Right renal pelvis (tissue), 4 donors: ENCODE measurements around the gene MEOX1. TPM values are rescaled to one million over a fixed set of nuclear protein-coding genes. Genes with fewer than 3 reads are reported as not detected.

Experiments
- DNase-seq, 4 donors: peaks; one replicate each; pipeline ENCODE4 v3.0.0-alpha.2; 2013; ENCODE audit warnings: low read depth in 4 of 4, low spot score in 3 of 4, missing footprints in 1 of 4
- polyA plus RNA-seq, 4 donors: library from polyadenylated mRNA; unstranded; fragments of 120-200 nt; gene quantifications; one replicate each; pipeline ENCODE4 v1.2.1, GENCODE V29; 2013; ENCODE audit not compliant: insufficient read length in 4 of 4

MEOX1 gene
- polyA plus RNA-seq, 4 donors: 7.1 to 15.1 (median 13.2) TPM

GRCh38 chr17:43683928-43684653 lies 22.4 kb upstream of the MEOX1 start:
- DNase-seq: no peak

- DNase-seq: no peak
Observed at GRCh38 chr17:43680461-43680860, 18.7 kb upstream of the MEOX1 start.

GRCh38 chr17:43679911-43680310 lies 18.2 kb upstream of the MEOX1 start:
- no peak for DNase-seq

- DNase-seq: no peak
Observed at GRCh38 chr17:43679401-43679800, 17.7 kb upstream of the MEOX1 start.

GRCh38 chr17:43676471-43676870 lies 14.7 kb upstream of the MEOX1 start:
- no peak for DNase-seq

- no peak for DNase-seq
Observed at GRCh38 chr17:43674394-43674793, 12.7 kb upstream of the MEOX1 start.

- DNase-seq: peak in 1 of 4 donors; percentile 73
Observed at GRCh38 chr17:43673516-43674323, 12.0 kb upstream of the MEOX1 start.

- no peak for DNase-seq
Observed at GRCh38 chr17:43671755-43672519, 10.2 kb upstream of the MEOX1 start.

GRCh38 chr17:43671031-43671692 lies 9.4 kb upstream of the MEOX1 start:
- DNase-seq: no peak

GRCh38 chr17:43670645-43671030 lies 8.9 kb upstream of the MEOX1 start:
- no peak for DNase-seq

GRCh38 chr17:43669971-43670644 lies 8.4 kb upstream of the MEOX1 start:
- peak in 2 of 4 donors; percentile 72 to 76 for DNase-seq

- no peak for DNase-seq
Observed at GRCh38 chr17:43667947-43668348, 6.2 kb upstream of the MEOX1 start.

GRCh38 chr17:43667506-43667905 lies 5.8 kb upstream of the MEOX1 start:
- no peak for DNase-seq

- no peak for DNase-seq
Observed at GRCh38 chr17:43665937-43666236, 4.2 kb upstream of the MEOX1 start.

- DNase-seq: no peak
Observed at GRCh38 chr17:43665084-43665936, 3.6 kb upstream of the MEOX1 start.

GRCh38 chr17:43664096-43664495 lies 2.4 kb upstream of the MEOX1 start:
- no peak for DNase-seq

GRCh38 chr17:43663383-43663782 lies 1.7 kb upstream of the MEOX1 start:
- no peak for DNase-seq

- no peak for DNase-seq
Observed at GRCh38 chr17:43662413-43663141, 855 bp upstream of the MEOX1 start.
